Measurements from ENCODE around the gene MAPK6.

DNA sequence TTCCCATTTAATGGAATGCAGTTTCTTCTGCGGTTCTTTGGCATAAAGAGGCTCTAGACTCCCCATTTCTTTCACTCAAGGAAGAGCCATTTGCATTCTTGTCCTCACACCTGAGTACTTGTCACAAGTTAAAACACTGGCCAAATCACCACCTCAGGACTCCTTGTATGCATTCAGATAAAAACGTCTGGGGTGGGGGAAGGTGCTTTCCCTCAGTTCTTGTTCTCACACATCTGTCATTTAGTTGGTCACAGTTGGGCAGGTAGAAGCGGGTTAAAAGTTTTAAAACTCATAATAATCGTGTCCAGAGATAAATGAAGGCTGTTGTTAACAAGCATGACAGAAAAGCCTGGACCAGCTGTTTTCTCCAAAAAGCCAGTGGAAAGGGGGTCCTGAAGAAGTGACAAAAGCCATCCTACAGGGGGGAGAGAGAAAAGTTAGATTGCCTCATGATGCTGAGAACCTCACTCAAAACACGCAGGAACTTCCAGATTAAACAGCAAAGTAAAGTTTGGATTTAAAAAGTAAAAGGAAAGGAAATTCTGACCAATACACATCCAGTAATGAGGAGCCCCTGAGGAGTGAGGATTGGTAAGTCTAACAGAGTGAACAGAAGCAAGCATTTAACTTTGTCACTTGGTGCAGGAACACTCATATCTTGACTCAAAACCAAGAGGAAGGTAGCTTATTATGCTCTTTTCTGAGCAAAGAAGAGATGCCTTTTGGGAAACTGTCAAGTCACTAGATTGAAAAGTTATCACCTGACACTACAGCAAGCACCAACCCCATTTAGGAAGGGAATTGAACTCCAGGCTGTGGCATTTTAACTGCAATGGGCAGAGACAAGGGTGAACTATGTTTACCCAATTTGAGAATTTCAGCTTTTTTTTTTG, 90.8 kb downstream of the MAPK6 start:
- TF ChIP-seq EED (IDR thresholded peaks at IDR 0.05; ENCODE audit: low read depth) (peak; percentile 43; the same call in 1 of the 2 replicates), CEBPB (IDR thresholded peaks at IDR 0.05; ENCODE audit: borderline replicate concordance in 1 of 2, low read depth in 2 of 2, low read length in 2 of 2) (no peak), SPI1 (IDR thresholded peaks at IDR 0.05; ENCODE audit: borderline replicate concordance, insufficient read depth, low read depth, low read length) (no peak), STAT3 (IDR thresholded peaks at IDR 0.05; ENCODE audit: low read depth, low read length) (no peak), PML (IDR thresholded peaks at IDR 0.05; ENCODE audit: low read length) (peak; percentile 59; the same call in 1 of the 2 replicates), EZH2 (IDR thresholded peaks at IDR 0.05; ENCODE audit: borderline replicate concordance, control insufficient read depth, low read depth, low read length) (no peak), SUZ12 (IDR thresholded peaks at IDR 0.05; ENCODE audit: unreplicated experiment) (no peak), SIX5 (IDR thresholded peaks at IDR 0.05; ENCODE audit: low read depth, low read length, severe bottlenecking) (no peak)
- TF ChIP-seq, protein P1, sequence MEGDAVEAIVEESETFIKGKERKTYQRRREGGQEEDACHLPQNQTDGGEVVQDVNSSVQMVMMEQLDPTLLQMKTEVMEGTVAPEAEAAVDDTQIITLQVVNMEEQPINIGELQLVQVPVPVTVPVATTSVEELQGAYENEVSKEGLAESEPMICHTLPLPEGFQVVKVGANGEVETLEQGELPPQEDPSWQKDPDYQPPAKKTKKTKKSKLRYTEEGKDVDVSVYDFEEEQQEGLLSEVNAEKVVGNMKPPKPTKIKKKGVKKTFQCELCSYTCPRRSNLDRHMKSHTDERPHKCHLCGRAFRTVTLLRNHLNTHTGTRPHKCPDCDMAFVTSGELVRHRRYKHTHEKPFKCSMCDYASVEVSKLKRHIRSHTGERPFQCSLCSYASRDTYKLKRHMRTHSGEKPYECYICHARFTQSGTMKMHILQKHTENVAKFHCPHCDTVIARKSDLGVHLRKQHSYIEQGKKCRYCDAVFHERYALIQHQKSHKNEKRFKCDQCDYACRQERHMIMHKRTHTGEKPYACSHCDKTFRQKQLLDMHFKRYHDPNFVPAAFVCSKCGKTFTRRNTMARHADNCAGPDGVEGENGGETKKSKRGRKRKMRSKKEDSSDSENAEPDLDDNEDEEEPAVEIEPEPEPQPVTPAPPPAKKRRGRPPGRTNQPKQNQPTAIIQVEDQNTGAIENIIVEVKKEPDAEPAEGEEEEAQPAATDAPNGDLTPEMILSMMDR (IDR thresholded peaks at IDR 0.05 in 2 of 3, conservative IDR thresholded peaks at IDR 0.05 in 1 of 3; ENCODE audit: control insufficient read depth in 2 of 3, extremely low read depth in 1 of 3, insufficient read depth in 1 of 3, low read depth in 3 of 3, low read length in 3 of 3): no peak

Data from GM12878 (cell line).